Central memory CD4-positive, alpha-beta T cell (primary cell): ENCODE data around the gene TMEM190.

Experiments
- DNase-seq: peaks from one replicate; pipeline ENCODE4 v3.0.0; 2022

The TMEM190 gene

DNA sequence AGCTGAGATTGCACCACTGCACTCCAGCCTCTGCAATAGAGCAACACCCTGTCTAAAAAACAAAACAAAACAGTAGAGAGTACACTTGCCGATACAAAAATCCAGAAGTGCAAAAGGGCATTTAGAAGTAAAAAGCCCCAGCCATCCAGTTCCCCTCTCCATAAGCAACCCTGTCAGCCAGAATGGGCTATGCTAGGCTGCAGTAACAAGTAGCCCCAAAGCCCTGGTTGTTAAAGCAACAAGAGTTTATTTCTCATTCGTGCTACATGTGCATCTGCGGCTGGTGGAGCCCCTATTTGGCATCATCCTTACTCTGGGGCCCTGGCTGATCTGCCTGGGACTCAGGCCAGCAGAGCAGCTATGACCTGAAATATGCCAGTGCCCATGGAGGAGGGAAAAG is 47.9 kb downstream of the TMEM190 start:
- DNase-seq: no peak

DNA sequence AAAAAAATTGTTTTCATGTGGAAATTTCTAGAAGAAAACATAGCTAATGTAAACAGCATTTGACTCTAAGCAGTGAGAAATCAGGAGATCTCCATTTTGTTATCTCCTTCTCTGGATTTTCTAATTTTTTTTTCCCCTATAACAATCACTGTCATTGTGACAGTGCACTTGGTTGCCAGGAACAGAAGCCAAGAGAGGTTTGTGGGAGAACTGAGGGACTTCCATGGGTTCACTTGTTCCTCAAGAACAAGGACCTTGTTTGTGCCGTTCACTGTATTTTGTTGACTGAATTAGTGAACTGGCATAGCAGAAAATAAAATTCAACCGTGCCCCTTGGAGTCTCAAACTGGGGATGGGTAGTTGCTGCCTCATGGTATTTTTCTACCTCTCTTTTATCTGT is 49.4 kb downstream of the TMEM190 start:
- no peak for DNase-seq
